ENCODE data around the gene NLGN4Y. TPM values are rescaled to one million over a fixed set of nuclear protein-coding genes. Genes with fewer than 3 reads are reported as not detected.

NLGN4Y gene
- total and polyA plus RNA-seq, 2 experiments from 2014 or later, result 10.9 to 73.6 TPM

GRCh38 chrY:14528361-14528760, 4.0 kb downstream of the NLGN4Y start:
- Mint-ChIP-seq H3K27ac (no peak overlapping the region), H3K4me1 (peaks cover 25% of the 10 kb centered on the region), H3K9me3 (peaks cover 3% of the 10 kb centered on the region; the same call in 1 of the 3 replicates), H3K27me3 (ENCODE audit: insufficient read depth, low read depth, poor library complexity) (peaks cover 5% of the 10 kb centered on the region), H3K36me3 (ENCODE audit: low read depth) (peaks cover 16% of the 10 kb centered on the region), H3K4me3 (peak overlapping the region; percentile 39; the same call in 2 of the 3 replicates)
- H3K4me1 ChIP-seq (ENCODE audit: insufficient read depth), result peaks cover 15% of the 10 kb centered on the region
- DNase-seq (ENCODE audit: low spot score) (no peak), ATAC-seq (no peak)
- TF ChIP-seq CREB1 (CRISPR knock-in tag; IDR thresholded peaks at IDR 0.05; ENCODE audit: low read depth) (no peak), REST (IDR thresholded peaks at IDR 0.05; ENCODE audit: unreplicated experiment) (no peak), ZNF331 (CRISPR knock-in tag; IDR thresholded peaks at IDR 0.05; ENCODE audit: low read depth) (no peak), STAT1 (IDR thresholded peaks at IDR 0.05; ENCODE audit: unreplicated experiment) (no peak), EZH2phosphoT487 (IDR thresholded peaks at IDR 0.05; ENCODE audit: unreplicated experiment) (no peak), POLR2AphosphoS5 (IDR thresholded peaks at IDR 0.05; ENCODE audit: low read depth) (no peak), ZNF462 (CRISPR knock-in tag; IDR thresholded peaks at IDR 0.05) (no peak), NANOG (IDR thresholded peaks at IDR 0.05; ENCODE audit: borderline replicate concordance) (no peak), ZNF114 (CRISPR knock-in tag; IDR thresholded peaks at IDR 0.05) (no peak), EZH2 (IDR thresholded peaks at IDR 0.05; ENCODE audit: low read depth, unreplicated experiment) (no peak), JUNB (IDR thresholded peaks at IDR 0.05; ENCODE audit: unreplicated experiment) (no peak)
- TF ChIP-seq, protein P1, sequence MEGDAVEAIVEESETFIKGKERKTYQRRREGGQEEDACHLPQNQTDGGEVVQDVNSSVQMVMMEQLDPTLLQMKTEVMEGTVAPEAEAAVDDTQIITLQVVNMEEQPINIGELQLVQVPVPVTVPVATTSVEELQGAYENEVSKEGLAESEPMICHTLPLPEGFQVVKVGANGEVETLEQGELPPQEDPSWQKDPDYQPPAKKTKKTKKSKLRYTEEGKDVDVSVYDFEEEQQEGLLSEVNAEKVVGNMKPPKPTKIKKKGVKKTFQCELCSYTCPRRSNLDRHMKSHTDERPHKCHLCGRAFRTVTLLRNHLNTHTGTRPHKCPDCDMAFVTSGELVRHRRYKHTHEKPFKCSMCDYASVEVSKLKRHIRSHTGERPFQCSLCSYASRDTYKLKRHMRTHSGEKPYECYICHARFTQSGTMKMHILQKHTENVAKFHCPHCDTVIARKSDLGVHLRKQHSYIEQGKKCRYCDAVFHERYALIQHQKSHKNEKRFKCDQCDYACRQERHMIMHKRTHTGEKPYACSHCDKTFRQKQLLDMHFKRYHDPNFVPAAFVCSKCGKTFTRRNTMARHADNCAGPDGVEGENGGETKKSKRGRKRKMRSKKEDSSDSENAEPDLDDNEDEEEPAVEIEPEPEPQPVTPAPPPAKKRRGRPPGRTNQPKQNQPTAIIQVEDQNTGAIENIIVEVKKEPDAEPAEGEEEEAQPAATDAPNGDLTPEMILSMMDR (conservative IDR thresholded peaks at IDR 0.05; ENCODE audit: low read depth in 2 of 2), result no peak
- TF ChIP-seq, protein P2, sequence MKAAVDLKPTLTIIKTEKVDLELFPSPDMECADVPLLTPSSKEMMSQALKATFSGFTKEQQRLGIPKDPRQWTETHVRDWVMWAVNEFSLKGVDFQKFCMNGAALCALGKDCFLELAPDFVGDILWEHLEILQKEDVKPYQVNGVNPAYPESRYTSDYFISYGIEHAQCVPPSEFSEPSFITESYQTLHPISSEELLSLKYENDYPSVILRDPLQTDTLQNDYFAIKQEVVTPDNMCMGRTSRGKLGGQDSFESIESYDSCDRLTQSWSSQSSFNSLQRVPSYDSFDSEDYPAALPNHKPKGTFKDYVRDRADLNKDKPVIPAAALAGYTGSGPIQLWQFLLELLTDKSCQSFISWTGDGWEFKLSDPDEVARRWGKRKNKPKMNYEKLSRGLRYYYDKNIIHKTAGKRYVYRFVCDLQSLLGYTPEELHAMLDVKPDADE (IDR thresholded peaks at IDR 0.05), result no peak
- no peaks in the 10 kb centered on the region for H3F3A ChIP-seq (replicated peaks; ENCODE audit: low read depth)
- H3K27me3 ChIP-seq (ENCODE audit: insufficient read depth), result no peaks in the 10 kb centered on the region
- H2AFZ ChIP-seq, result no peak overlapping the region
- no peak overlapping the region for H3K27ac ChIP-seq (ENCODE audit: low read depth)
- H3K4me3 ChIP-seq, result no peak overlapping the region
- H3K4me2 ChIP-seq, result no peak overlapping the region
- H3K36me3 ChIP-seq (ENCODE audit: insufficient read depth), result no peaks in the 10 kb centered on the region
- peaks cover 95% of the 10 kb centered on the region for H3K79me2 ChIP-seq (replicated peaks; ENCODE audit: insufficient read depth)
- H3K9me2 ChIP-seq (ENCODE audit: insufficient read depth), result no peaks in the 10 kb centered on the region
- H4K20me1 ChIP-seq (replicated peaks; ENCODE audit: insufficient read depth), result peaks cover 12% of the 10 kb centered on the region
